Endothelial cell of umbilical vein (primary cell): ENCODE data around the gene HPSE2. TPM values are rescaled to one million over a fixed set of nuclear protein-coding genes. Genes with fewer than 3 reads are reported as not detected.

ENCODE experiments used
- BruUV-seq: library from RNA; stranded (reverse); fragments of 400-500 nt; replicated peaks from 2 replicates; lab custom pipeline; 2021; lab: Mats Ljungman, UMichigan
- CTCF ChIA-PET: fragments of 300-600, 350-600 bp; sonication (Branson Sonifier 250); formaldehyde crosslinking; loops from one replicate; lab custom pipeline; 2021; ENCODE audit warnings: antibody characterized with exemption, inconsistent platforms; lab: Charles Lee
- POLR2A ChIA-PET: fragments of 300-600, 350-600 bp; sonication (Branson Sonifier 250); formaldehyde crosslinking; loops from one replicate; lab custom pipeline; 2021; ENCODE audit warnings: antibody characterized with exemption, inconsistent platforms; lab: Charles Lee
- DNase-seq: peaks from one replicate; pipeline ENCODE4 v3.0.0-alpha.2; 2011; ENCODE audit warnings: low read depth, low spot score
- FAIRE-seq: peaks from 2 replicates; lab custom pipeline; 2011; peaks lifted over from hg19 to GRCh38; lab: Jason Lieb, UNC
- H2AFZ ChIP-seq: 2 replicates; pipeline ENCODE4 v1.6.0; 2012; ENCODE audit warnings: low read depth, low read length, control low read depth, inconsistent platforms
- H3K27ac ChIP-seq: 2 replicates; pipeline ENCODE4 v1.5.1; 2011; ENCODE audit warnings: low read depth, mild to moderate bottlenecking, control low read depth, low read length, moderate library complexity; ENCODE audit not compliant: insufficient read depth
- H3K27me3 ChIP-seq, 2 experiments: 2 replicates each; pipeline versions ENCODE4 v1.6.0 to v1.6.1; 2011; ENCODE audit warnings: low read length in 2 of 2, mixed read lengths in 1 of 2; ENCODE audit not compliant: control insufficient read depth in 2 of 2, insufficient read depth in 2 of 2
- H3K36me3 ChIP-seq, 2 experiments: 2 replicates in 1 of 2; 3 replicates in 1 of 2; pipeline ENCODE4 v1.5.1; 2011; ENCODE audit warnings: low read length in 2 of 2, mild to moderate bottlenecking in 1 of 2, moderate library complexity in 1 of 2; ENCODE audit not compliant: control insufficient read depth in 2 of 2, insufficient read depth in 2 of 2; ENCODE audit errors: extremely low read depth in 1 of 2
- H3K4me1 ChIP-seq: 3 replicates; pipeline ENCODE4 v1.5.1; 2011; ENCODE audit warnings: mild to moderate bottlenecking, low read length; ENCODE audit not compliant: control insufficient read depth, insufficient read depth; ENCODE audit errors: extremely low read depth
- H3K4me2 ChIP-seq: 2 replicates; pipeline ENCODE4 v1.6.1; 2011; ENCODE audit warnings: low read length, control low read depth, mixed read lengths; ENCODE audit not compliant: insufficient read depth
- H3K4me3 ChIP-seq, 3 experiments: fragments of 200-600 bp in 1 of 3; sonication (generic), shearing (Covaris generic) in 1 of 3; replicated peaks in 1 of 3; 2 replicates each; pipeline ENCODE4 v1.5.1; 2011 to 2016; ENCODE audit warnings: control low read depth in 3 of 3, low read length in 3 of 3, mild to moderate bottlenecking in 2 of 3, inconsistent platforms in 1 of 3, low read depth in 1 of 3, moderate library complexity in 1 of 3; ENCODE audit not compliant: insufficient read depth in 1 of 3
- H3K79me2 ChIP-seq: 2 replicates; pipeline ENCODE4 v1.6.0; 2012; ENCODE audit warnings: low read length, inconsistent platforms; ENCODE audit not compliant: control insufficient read depth, insufficient read depth
- H3K9ac ChIP-seq: replicated peaks from 2 replicates; pipeline ENCODE3; 2011; ENCODE audit warnings: low read length, control low read depth; ENCODE audit not compliant: insufficient read depth; ENCODE audit errors: extremely low read depth
- H3K9me1 ChIP-seq: replicated peaks from 3 replicates; pipeline ENCODE4 v1.6.0; 2011; ENCODE audit warnings: mild to moderate bottlenecking, low read length; ENCODE audit not compliant: control insufficient read depth, insufficient read depth; ENCODE audit errors: extremely low read depth
- H3K9me3 ChIP-seq: replicated peaks from 2 replicates; pipeline ENCODE4 v1.5.1; 2012; ENCODE audit warnings: low read length, inconsistent platforms; ENCODE audit not compliant: control insufficient read depth, insufficient read depth
- H4K20me1 ChIP-seq: replicated peaks from 2 replicates; pipeline ENCODE3; 2011; ENCODE audit warnings: mild to moderate bottlenecking, low read length; ENCODE audit not compliant: control insufficient read depth, insufficient read depth; ENCODE audit errors: extremely low read depth
- CTCF ChIP-seq, 2 donors: IDR thresholded peaks; 1 replicate in 1 of 2; 2 replicates in 1 of 2; pipeline ENCODE4 v1.5.1; 2011; ENCODE audit warnings: low read length in 2 of 2, mild to moderate bottlenecking in 2 of 2, moderate library complexity in 2 of 2, control low read depth in 1 of 2, inconsistent platforms in 1 of 2, low read depth in 1 of 2; ENCODE audit not compliant: insufficient read depth in 1 of 2; ENCODE audit errors: extremely low read depth in 1 of 2
- EZH2 ChIP-seq: IDR thresholded peaks from 2 replicates; pipeline ENCODE4 v1.6.1; 2012; ENCODE audit warnings: borderline replicate concordance, low read depth, mild to moderate bottlenecking, moderate library complexity, low read length, inconsistent platforms; ENCODE audit not compliant: severe bottlenecking
- FOS ChIP-seq: IDR thresholded peaks from 2 replicates; pipeline ENCODE4 v1.6.1; 2011; ENCODE audit warnings: mild to moderate bottlenecking, low read length, moderate library complexity, borderline replicate concordance; ENCODE audit not compliant: insufficient read depth
- GATA2 ChIP-seq: IDR thresholded peaks from 2 replicates; pipeline ENCODE4 v1.7.0; 2011; ENCODE audit warnings: low read depth, mild to moderate bottlenecking, moderate library complexity, mixed read lengths, low read length; ENCODE audit not compliant: insufficient read length, insufficient read depth
- JUN ChIP-seq: IDR thresholded peaks from 2 replicates; pipeline ENCODE4 v1.6.1; 2011; ENCODE audit warnings: borderline replicate concordance, low read depth; ENCODE audit not compliant: insufficient read length, insufficient read depth
- MAX ChIP-seq: IDR thresholded peaks from 2 replicates; pipeline ENCODE4 v1.6.1; 2011; ENCODE audit not compliant: insufficient read depth, insufficient read length
- MYC ChIP-seq: IDR thresholded peaks from one replicate; pipeline ENCODE4 v1.6.1; 2011; ENCODE audit warnings: mild to moderate bottlenecking, low read depth, low read length
- dilution Hi-C: fragments of 300-500 bp; cut with MboI; formaldehyde crosslinking; loops from one replicate; pipeline ENCODE4 v1.15.0; 2019; ENCODE audit warnings: low sequenced_read_pairs; ENCODE audit not compliant: extremely low pct_ligation_motif_present
- intact Hi-C: fragments of 100-400 bp; cut with micrococcal nuclease; formaldehyde crosslinking; loops from one replicate; pipeline ENCODE4 v1.10.0; 2022
- polyA plus RNA-seq, 4 experiments: library from polyadenylated mRNA; depleted of rRNA in 3 of 4; stranded (reverse) in 3 of 4; unstranded in 1 of 4; fragments of >200 nt; gene quantifications; 2 replicates each; pipeline versions ENCODE4 v1.2.1 to v1.2.3, GENCODE V29; 2011 to 2012; ENCODE audit warnings: missing spikeins in 1 of 4
- total RNA-seq: library from RNA; stranded (reverse); gene quantifications from 2 replicates; pipeline ENCODE4 v1.2.3, GENCODE V29; 2021

HPSE2 gene
- total and polyA plus RNA-seq, 2 donors (not counting 3 experiments of a cell fraction or from before 2014, with no cell fraction given): not detected

- H3K9ac ChIP-seq: no peak overlapping the region
- TF ChIP-seq JUN (no peak), GATA2 (no peak), MYC (no peak), MAX (no peak), CTCF (IDR thresholded peaks at IDR 0.05; ENCODE audit: extremely low read depth in 1 of 2, insufficient read depth in 1 of 2, low read depth in 1 of 2, low read length in 2 of 2) (no peak), FOS (no peak), EZH2 (no peak)
- H3K4me3 ChIP-seq: no peak overlapping the region
- no peak overlapping the region for H3K4me2 ChIP-seq
- intact Hi-C loops (no loop called here), dilution Hi-C loops (no loop called here)
- H4K20me1 ChIP-seq: no peaks in the 10 kb centered on the region
- H3K27me3 ChIP-seq: no peaks in the 10 kb centered on the region
- BruUV-seq: no TSS peak
- H3K27ac ChIP-seq: no peak overlapping the region
- CTCF ChIA-PET: no interaction called here
- H3K4me1 ChIP-seq: no peaks in the 10 kb centered on the region
- FAIRE-seq: no peak
- POLR2A ChIA-PET: no interaction called here
- DNase-seq: no peak
- peaks cover 2% of the 10 kb centered on the region for H3K9me3 ChIP-seq
- no peaks in the 10 kb centered on the region for H3K36me3 ChIP-seq
- no peaks in the 10 kb centered on the region for H3K79me2 ChIP-seq
- no peak overlapping the region for H2AFZ ChIP-seq
- no peaks in the 10 kb centered on the region for H3K9me1 ChIP-seq
Observed at GRCh38 chr10:98929709-98930108, 305.9 kb downstream of the HPSE2 start.
